ENCODE results near the gene METTL8. TPM values are rescaled to one million over a fixed set of nuclear protein-coding genes. Genes with fewer than 3 reads are reported as not detected.
"Not testable (repeated sequence)": the region's sequence is repeated elsewhere in the genome, so short reads cannot be mapped to it uniquely, and the experiment has no call there.

METTL8 gene
- polyA plus RNA-seq, 3 donors = 12.0 to 20.9 (median 13.3) TPM

DNA sequence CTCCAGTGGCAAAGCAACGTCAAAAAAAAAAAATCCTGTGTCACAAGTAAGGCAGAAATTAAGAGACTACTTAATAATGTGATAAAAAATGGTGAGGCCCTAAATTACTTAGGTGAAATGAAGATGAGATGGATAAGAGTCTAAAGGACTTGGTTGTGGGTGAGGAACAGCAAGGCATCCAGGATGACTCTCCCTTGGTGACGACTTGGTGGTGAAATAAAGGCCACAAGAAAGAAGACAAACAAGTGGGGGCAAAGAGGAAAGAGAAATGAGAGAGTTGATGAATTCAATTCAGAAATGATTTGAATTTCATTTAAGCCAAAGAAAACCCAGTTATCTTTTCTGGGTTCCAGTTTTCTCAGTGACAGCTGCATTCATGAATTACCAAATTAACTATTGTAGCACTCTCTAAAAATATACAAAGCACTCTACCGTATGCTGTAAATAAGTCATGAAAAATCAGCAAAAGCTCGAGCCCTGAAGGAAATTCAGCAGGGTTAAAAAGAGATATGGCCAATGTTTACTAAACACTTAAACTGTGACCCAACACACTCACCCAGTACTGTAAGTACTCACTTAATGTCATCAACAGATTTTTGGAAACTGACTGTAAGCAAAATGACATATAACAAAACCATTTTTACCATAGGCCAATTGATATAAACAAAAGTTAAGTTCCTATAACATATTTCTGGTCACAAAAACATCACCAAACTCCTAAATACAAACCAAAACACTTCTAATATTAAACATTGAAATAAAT is 1.4 kb downstream of the METTL8 start:
- DNase-seq = no peak

DNA sequence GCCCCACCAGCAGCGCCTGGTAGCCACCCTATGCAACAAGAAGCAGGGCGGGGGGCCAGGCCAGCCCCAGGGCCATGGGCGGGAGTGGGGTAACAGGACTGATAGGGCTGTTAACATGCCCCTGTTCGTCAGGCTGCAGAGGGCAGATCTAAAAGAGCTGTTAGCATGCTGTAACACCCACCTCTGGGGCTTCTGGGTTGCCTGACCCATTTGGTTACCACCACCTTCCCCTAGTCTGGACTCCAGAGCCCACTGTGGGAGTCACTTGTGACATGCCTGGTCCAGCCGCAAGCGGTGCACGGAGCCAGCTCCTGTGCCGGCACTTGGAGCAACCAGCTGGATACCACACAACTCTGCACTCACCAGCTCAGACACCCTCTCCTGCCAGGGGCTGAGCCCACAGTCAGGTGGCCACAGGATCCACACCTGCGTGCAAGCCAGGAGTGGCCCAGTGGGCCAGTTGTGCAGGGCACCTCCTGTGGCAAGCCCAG is 2.1 kb downstream of the METTL8 start:
- DNase-seq = no peak

DNA sequence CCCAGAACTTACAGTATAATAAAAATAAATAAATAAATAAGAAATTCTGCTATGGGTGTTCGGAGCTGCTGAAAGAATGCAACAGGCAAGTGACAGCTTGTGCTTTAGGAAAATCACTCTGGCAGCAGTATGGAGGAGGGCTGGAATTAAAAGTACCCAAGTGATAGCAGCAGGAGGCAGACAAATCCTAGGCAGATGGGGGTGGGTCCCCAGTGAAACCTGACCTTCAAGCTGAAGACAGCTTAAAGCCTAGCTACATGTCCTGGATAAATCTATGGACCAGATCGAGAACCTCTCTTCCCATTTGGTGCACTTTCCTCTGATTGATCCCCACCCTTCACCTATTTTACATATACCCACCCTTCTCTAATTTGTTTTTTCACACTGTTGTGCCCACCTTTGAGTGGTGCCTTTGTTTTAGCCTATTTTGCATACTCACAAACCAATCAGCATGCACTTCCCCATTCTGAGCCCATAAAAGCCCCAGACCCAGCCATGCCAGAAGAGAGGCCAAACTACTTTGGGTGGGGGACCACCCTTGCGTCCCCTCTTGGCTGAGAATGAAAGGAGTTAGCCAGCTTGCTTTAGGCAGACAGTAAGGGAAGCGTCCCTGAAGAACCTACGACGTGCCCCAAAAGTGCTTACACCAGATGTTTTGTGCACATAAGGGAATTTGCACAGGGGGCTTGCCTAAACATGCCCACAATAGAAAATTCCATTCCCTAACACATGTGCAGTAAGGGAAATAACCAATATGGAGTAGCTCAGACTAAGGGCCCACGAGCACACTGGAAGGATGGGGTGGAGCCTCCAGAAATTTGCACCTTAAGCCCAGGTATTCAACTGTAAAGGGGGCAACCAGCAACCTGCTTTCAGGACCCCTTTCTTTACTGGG is 3.0 kb downstream of the METTL8 start:
- DNase-seq = no peak

DNA sequence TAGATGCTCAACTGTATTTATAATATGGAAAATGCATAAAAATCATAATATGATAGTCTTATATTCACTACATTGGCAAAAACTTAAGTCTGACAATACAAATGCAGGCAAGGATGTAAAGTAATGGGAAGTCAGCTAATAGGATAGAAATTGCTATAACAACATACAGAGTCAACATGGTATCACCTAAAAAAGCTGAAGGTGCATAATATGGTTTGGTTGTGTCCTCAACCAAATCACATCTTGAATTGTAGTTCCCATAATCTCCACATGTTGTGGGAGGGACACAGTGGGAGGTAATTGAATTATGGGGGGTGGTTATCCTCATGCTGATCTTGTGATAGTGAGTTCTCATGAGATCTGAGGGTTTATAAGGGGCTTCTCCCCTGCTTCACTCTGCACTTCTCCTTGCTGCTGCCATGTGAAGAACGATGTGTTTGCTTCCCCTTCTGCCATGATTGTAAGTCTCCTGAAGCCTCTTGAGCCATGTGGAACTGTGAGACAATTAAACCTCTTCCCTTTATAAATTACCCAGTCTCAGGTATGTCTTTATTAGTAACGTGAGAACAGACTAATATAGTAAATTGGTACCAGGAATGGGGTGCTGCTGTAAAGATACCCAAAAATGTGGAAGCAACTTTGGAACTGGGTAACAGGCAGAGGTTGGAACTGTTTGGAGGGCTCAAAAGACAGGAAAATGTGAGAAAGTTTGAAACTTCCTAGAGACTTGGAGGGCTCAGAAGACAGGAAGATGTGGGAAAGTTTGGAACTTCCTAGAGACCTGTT is 10.9 kb downstream of the METTL8 start:
- not testable (repeated sequence) for DNase-seq

DNA sequence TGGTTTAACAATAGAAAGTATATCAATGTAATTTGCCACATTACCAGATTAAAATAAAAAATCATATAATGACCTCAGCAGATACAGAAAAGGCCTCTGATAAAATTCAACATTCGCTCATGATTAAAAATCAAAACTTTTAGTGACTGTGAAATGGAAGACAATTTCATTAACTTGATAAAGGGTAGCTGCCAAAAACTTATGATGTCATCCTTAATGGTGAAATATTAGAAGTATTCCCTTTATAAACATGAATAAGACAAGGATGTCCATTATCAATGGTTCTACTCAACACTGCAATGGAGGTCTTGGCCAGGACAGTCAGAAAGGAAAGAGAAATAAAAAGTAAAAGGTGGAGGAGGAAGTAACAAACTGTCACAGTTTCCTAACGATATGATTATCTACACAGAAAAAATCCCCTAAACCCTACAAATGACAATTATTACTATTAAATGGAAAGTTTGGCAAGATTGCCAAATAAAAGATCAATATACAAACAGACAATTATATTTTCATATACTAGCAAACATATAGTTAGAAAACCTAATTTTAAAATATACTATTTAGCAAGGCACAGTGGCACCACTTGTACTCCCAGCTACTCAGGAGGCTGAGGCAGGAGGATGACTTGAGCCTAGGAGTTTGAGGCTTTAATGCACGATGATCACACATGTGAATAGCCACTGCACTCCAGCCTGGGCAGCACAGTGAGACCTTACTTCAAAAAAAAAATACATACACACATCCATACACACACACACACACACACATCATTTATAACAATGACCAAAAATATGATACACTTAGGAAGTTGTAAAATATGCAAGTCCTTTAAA is 12.8 kb downstream of the METTL8 start:
- no peak for DNase-seq

DNA sequence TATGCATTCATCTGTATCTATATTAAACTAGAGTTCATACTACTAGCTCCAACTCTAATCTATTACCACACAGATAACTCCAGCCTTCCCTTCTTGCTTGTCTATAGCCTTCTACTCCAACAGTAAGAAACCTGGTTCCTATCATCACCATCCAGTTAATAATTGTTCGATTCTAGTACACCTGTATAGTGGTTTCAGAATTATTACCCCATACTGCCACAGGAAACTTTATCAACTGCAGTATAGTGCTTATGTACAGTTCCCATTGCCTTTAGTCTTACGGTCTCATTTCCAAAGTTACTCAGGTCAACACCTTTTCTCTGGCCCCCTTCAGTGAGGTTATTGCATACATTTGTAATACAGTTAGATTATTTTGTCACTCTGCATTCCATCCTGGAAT is 14.5 kb downstream of the METTL8 start:
- DNase-seq = no peak

DNA sequence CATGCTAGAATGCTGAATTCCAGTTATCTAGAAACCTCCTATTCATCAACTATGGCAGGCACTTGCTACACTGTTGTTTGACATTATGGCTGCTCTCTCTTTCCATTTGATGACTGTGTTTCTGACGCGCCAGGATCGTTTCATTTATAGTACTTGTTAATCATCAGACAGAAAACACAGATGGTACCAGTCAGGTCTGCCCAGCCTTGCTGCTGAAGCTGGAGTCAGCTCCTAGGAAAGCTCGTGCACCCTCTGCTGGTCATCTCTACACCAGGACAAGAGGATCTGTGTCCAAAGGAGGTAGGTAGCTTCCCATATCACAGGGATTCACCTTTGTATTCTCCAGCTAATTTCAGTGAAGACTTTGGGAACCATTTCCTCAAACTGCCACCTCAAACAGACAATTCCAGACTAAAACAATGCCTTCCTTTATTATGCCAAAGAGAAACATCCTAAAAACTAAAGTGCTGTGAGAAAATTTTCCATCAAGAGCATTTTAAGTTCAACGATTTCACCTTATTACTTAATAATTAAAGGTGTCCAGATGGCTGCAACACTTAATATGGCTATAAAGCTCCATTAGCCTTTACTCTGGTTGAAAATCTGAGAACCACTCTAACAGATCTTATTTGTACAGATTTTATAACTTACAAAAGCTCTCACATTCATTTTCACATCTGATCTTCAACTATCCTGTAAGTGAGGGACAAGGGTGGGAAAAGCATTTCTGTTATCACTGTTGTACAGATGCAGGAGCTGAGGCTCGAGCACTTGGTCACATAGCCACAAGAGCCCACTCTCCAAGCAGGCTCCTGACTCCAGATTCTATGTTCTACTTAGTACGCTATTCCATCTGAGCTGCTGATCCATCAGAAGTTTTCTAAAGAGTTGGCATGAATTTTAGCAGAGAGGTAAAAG is 17.5 kb downstream of the METTL8 start:
- peak; percentile 90 for DNase-seq

DNA sequence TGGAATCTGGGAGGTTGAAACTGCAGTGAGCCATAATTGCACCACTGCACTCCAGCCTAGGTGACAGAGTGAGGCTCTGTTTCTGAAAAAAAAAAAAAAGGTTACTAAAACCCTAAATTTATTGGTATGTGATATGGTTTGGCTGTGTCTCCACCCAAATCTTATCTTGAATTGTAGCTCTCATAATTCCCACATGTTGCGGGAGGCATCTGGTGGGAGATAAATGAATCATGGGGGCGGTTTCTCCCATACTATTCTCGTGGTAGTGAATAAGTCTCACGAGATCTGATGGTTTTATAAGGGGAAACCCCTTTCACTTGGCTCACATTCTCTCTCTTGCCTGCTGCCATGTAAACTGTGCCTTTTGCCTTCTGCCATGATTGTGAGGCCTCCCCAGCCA is 19.1 kb downstream of the METTL8 start:
- DNase-seq = not testable (repeated sequence)

DNA sequence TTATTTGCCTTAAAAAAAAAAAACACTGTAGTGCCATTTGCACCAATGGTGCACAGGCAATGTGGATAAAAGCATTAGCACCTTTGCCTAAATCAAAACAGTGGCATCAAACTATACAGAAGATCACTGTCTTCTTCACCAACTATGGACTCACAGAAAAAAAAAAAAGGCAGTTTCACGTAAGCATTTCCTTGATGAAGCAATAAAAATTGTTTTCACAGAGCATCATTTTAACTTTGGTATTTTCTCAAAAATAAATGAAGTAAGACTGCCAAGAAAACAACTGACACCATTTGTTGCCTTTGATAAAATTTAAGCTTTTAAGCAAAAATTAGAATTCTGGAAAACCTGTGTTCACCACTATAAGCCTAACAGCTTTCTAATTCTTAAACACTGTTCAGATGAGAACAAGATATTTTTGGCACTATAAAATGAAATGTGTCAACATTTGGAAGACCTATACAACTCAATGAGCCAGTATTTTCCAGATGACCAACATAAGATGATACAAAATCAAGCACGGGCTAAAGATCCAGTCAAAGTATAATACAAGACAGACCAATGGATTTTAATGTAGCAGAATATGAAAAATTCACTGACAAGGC is 21.1 kb downstream of the METTL8 start:
- DNase-seq = no peak

DNA sequence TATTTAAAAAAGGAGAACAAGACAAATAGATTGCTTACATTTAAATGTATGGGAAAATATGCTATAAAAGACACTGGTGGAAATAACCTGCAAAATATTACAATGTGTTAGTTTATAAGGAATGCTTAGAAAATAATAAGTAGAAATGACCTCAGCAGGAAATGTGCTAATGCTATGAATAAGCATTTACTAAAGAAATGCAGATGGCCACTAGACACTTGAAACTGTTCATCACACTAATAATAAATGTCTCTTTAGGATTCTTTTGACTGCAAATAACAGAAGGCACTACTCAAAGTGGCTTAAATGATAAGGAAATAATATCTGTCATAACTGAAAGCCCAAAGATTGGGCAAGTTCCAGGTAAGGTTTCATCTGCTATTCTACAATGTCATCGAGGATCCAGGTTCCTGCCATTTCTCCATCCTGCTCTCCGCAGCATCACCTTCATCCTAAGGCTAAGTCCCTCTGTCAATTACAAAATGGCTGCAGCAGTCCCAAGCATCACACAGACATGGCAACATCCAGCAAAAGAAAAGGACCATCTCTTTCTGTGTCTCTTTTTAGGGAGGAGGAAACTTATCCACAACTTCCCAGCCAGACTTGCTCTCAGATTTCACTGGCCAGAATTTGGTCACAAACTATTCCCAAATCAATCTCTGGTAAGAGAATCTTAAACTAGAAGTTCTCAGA is 21.9 kb downstream of the METTL8 start:
- DNase-seq = no peak

DNA sequence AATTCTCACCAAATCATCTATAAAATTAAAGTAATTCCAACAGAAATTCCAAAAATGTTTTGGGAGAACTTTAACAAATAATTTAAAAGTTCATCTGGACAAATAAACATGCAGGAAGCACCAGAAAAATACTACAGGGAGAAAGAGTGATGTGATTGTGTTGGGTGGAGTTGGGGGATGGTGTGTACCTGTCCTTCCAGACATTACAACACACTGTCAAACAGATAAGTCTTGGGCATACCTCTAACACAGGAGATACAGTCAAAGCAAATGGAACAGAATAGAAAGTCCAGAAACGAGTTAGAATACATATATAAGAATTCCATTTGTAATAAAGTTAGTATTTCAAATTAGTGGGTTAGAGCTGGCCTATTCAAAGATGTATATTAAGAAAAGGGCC is 22.6 kb downstream of the METTL8 start:
- DNase-seq = no peak

DNA sequence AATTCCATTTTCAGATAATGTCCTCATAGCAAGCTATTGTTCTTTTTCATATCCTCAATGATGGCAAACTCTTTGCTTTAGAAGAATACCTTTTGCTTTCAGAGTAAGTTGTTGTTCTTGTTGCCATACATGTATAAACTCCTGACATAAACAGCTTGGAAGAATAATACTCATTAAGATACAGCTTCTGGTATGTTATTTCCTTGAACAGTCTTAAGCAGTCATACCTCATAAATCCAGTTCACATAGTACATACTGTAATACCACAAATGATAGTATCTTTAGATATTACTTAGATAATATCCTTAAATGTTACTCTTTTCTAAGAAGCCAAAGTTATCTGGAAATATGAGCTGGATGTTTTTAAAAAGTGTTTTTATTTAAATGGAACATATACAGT is 23.2 kb downstream of the METTL8 start:
- DNase-seq = no peak

DNA sequence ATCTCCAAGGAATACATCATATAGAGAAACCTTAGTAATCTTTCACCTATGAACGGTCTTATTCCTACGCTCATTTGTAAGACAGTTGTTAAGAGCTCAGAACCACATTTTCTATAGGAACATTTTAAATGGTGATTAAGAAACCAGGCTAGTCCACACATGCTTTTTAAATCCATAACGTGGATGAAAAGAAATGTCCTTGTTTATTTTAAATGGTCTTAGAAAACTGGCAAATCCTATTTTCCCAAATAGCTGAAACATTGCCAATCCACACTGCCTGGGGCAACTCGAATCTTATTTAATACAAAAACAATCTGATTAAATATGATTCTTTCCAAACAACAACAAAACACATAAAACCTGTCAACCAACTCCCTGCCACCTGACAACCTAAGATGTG is 23.7 kb downstream of the METTL8 start:
- DNase-seq = no peak

DNA sequence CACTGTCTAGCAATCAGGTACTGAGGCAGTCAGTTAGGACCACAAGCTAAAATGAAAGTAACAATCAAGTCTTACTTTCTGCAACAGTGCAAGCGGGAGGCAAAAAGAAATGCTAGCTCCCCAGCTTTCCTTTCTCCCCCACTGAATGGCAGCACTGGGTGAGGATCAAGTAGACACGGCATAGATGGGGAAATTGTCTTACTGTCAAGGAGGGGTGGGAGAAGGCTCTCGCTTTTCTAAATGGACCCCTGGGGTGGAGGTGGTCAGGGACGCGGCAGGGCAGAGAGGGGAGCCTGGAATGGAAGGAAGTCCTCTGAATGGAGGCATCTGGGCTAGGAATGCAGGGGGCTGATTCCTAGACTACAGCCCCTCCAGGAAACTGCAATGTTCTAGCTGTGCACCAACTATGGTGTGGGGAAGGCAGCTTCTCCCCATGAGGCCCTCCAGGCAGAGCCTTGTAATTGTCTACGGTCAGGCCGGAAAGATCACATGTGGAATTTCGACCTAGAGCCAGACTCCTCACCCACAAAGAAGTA is 24.3 kb downstream of the METTL8 start:
- DNase-seq = no peak

DNA sequence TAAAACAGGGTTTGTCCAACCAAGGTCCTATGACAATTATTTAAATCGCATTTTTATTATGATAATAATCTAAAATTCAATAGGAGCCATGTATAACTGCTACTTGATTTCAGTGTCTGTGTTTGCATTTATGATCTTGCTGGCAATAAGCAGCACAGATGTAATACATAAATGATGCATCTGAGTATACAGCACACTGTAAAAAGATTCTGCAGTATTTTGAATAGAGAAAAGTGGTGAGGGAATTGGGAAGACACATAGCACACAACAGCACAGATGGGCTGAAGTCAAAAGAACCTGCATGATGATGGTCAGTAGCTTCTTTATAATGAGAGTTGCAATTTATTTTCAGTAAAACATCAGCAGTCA is 26.1 kb downstream of the METTL8 start:
- DNase-seq = no peak

DNA sequence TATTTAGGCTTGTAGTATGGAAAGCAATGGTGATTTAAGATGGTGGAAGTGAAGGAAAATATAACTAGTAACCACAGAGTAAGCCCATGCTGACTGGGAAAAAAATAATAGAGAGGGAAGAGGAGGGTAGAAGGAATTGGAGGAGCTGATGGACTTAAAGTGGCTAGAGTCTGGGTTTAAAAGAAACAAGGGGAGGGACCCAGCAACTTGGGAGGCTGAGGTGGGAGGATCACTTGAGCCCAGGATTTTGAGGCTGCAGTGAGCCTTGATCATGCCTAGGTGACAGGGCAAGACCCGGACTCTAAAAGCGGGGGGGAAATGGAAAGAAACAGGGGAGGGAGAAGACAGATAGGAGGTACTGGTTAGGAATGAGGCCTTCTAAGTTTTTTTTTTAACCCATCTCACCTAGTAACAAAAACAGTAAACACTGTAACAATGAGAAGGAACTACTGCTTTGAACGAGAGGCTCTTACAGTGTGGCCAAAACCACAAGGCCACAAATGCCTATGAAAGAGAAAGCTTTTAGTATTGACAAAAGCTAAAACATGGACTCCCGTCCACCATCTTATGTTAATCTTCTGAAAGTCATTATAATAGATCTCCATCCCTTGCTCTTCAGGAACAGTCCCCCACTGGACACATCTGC is 26.6 kb downstream of the METTL8 start:
- no peak for DNase-seq

DNA sequence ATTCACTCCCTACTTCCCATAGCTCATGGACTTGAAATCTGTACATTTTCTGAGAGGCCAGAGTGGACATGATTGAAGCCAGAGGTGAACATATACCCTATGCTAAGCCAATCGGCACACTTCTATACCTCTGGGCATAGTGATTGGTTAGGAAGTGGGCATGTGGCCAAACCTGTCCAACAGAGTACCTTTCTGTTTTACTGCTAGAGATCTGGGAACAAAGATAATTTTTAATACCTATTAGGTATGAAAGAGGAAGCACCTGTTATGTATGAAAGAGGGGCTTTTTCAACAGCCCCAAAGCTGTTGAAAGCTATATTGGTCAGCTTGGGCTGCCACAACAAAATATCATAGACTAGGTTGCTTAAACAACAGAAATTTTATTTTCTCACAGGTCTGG is 27.7 kb downstream of the METTL8 start:
- DNase-seq = no peak

DNA sequence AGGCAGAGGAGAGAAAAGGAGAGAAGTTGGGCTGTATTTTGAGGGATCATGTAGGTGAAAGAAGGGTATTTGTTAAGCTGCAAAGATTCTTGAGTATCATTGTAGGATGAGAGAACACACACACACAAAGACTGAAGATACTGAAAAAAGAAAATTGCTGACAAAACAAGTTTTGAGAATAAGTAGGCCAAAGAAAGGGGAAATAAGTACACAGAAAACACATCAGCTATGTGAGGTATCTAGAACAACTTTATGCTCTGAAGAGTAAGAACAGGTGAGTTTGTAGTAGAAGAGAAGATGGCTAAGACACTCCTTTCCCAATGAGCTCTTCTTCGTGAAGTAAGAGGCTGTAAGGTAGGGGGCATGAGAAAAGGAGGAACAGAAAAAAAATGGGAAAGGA is 28.2 kb downstream of the METTL8 start:
- DNase-seq = no peak

Measured in renal pelvis (tissue), 4 donors.